Measurements from ENCODE around the gene CUEDC1.

GRCh38 chr17:57946798-57947358 lies 8.3 kb downstream of the CUEDC1 start:
- TF ChIP-seq CTCF (IDR thresholded peaks at IDR 0.05 in 2 of 3, conservative IDR thresholded peaks at IDR 0.05 in 1 of 3; ENCODE audit: insufficient read depth in 2 of 3, low read depth in 1 of 3, low read length in 3 of 3) = no peak
- TF ChIP-seq ZBTB1 (CRISPR knock-in tag; IDR thresholded peaks at IDR 0.05; ENCODE audit: borderline replicate concordance, low read depth) = no peak
- no peak for TF ChIP-seq HDAC1 (IDR thresholded peaks at IDR 0.05)
- peak; percentile 47; the same call in 1 of the 2 replicates for TF ChIP-seq CTBP1 (IDR thresholded peaks at IDR 0.05; ENCODE audit: borderline replicate concordance)
- TF ChIP-seq POLR2AphosphoS2 (IDR thresholded peaks at IDR 0.05; ENCODE audit: low read length) = no peak
